ENCODE measurements around the gene LRSAM1. TPM values are rescaled to one million over a fixed set of nuclear protein-coding genes. Genes with fewer than 3 reads are reported as not detected.

The LRSAM1 gene
- total and polyA plus RNA-seq, 7 donors = 8.3 to 17.7 (median 13.3) TPM

DNA sequence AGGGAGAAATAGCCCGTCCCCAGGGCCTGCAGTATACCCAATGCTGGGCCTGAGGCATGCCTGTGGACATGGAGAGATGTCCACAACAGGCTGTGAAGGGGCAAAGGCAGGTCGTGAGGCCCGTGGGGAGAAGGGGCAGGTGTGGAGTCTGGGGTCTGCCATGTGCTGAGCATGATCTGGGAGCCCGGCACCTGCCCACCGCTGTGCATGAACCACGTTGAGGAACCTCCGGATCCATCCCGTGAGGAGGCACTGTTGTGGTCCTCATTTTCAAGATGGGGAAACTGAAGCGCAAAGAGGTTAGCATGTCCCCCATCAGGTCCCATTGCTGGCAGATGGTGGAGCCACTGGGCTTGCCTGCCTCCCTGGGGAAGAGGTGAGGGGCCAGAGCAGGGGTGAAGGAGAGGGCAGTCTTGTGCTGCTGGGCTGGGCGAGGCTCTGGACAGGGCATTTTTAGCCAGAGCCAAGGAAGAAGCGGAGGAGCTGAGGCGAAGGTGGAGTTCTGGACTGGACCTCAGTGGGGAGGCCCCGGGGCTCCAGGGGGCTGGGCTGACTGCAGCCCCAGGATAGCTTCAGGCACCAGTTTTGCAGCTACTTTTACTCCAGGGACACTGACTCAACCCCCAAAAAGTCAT, 46.5 kb downstream of the LRSAM1 start:
- TF ChIP-seq, protein P1, sequence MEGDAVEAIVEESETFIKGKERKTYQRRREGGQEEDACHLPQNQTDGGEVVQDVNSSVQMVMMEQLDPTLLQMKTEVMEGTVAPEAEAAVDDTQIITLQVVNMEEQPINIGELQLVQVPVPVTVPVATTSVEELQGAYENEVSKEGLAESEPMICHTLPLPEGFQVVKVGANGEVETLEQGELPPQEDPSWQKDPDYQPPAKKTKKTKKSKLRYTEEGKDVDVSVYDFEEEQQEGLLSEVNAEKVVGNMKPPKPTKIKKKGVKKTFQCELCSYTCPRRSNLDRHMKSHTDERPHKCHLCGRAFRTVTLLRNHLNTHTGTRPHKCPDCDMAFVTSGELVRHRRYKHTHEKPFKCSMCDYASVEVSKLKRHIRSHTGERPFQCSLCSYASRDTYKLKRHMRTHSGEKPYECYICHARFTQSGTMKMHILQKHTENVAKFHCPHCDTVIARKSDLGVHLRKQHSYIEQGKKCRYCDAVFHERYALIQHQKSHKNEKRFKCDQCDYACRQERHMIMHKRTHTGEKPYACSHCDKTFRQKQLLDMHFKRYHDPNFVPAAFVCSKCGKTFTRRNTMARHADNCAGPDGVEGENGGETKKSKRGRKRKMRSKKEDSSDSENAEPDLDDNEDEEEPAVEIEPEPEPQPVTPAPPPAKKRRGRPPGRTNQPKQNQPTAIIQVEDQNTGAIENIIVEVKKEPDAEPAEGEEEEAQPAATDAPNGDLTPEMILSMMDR (IDR thresholded peaks at IDR 0.05) = no peak
- DNase-seq = no peak
- H3K27me3 ChIP-seq (ENCODE audit: insufficient read depth in 3 of 3, low read length in 2 of 3) = no peaks in the 10 kb centered on the region
- intact Hi-C loops (cut with DNase I) = no loop called here
- peaks cover 0 to 89% of the 10 kb centered on the region in 2 donors for H3K36me3 ChIP-seq (ENCODE audit: insufficient read depth in 1 of 2, low read depth in 1 of 2)
- no peak overlapping the region for H3K4me3 ChIP-seq
- no peak overlapping the region for H3K27ac ChIP-seq
- no peak for ATAC-seq
- H3K9me3 ChIP-seq = no peaks in the 10 kb centered on the region
- H3K4me1 ChIP-seq = no peaks in the 10 kb centered on the region
- 86 to 96% (median 89%) methylated on average over 13 of the region's 13 CpGs for WGBS, 3 donors

- no peak for DNase-seq
- 85 to 92% (median 87%) methylated on average over 5 of the region's 5 CpGs for WGBS, 3 donors
- Histone ChIP-seq H3K9me3 (no peaks in the 10 kb centered on the region), H3K27ac (no peak overlapping the region), H3K36me3 (ENCODE audit: insufficient read depth in 1 of 2, low read depth in 1 of 2) (peaks cover 2 to 89% of the 10 kb centered on the region in 2 donors), H3K4me1 (no peaks in the 10 kb centered on the region), H3K4me3 (no peak overlapping the region), H3K27me3 (ENCODE audit: insufficient read depth in 3 of 3, low read length in 2 of 3) (no peaks in the 10 kb centered on the region)
- TF ChIP-seq, protein P1 (IDR thresholded peaks at IDR 0.05) = no peak
- no peak for ATAC-seq
- intact Hi-C loops (cut with DNase I) = no loop called here
These were observed 47.0 kb downstream of the LRSAM1 start for GRCh38 chr9:127498298-127498697.

DNA sequence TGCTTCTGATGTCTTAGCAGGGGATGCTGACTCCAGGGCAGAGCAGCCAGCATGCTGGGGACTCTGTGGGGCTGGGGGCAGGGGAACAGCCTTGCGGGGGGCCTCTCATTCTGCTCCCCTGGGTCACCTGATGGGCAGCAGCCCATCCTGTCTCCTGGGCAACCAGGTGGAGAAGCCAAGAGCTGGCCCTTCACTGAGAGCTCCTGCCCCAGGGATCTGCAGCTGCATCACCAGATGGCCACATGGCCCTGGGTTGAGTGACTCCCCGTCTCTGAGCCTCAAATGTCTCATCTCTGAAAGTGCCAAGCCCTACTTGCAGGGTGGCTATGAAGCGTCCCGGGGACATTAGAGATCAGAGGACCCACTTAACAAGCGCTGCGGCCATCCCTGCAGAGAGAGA, 49.1 kb downstream of the LRSAM1 start:
- no peak overlapping the region for H3K4me3 ChIP-seq
- ATAC-seq (no peak), DNase-seq (no peak)
- 84 to 89% (median 87%) methylated on average over 6 of the region's 6 CpGs for WGBS, 3 donors
- peaks cover 2 to 78% of the 10 kb centered on the region in 2 donors for H3K36me3 ChIP-seq (ENCODE audit: insufficient read depth in 1 of 2, low read depth in 1 of 2)
- H3K4me1 ChIP-seq = no peaks in the 10 kb centered on the region
- TF ChIP-seq, protein P1 (IDR thresholded peaks at IDR 0.05) = no peak
- H3K9me3 ChIP-seq = no peaks in the 10 kb centered on the region
- no peak overlapping the region for H3K27ac ChIP-seq
- intact Hi-C loops (cut with DNase I) = loop anchor here (5.0 kb wide), 3 partner anchors 232 to 422 kb away; partner anchors contain the start of gene ST6GALNAC4 (in 1 of the 2)
- no peaks in the 10 kb centered on the region for H3K27me3 ChIP-seq (ENCODE audit: insufficient read depth in 3 of 3, low read length in 2 of 3)

DNA sequence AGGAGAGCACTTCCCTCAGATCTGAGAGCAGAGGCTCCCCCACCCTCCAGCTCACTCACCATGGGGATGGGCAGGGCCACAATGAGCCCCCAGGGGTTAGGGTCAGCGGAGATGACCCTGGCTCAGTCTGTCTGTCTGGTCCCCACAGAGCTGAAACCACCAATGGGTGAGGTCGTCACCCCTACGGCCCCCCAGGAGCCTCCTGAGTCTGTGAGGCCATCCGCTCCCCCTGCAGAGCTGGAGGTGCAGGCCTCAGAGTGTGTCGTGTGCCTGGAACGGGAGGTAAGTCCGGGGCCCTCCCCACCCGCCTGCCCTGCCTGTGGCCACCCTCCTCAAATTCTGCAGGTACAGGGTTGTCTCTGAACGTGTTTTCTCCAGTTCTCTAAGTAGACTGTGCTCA, 49.6 kb downstream of the LRSAM1 start:
- Histone ChIP-seq H3K4me1 (no peaks in the 10 kb centered on the region), H3K27me3 (ENCODE audit: insufficient read depth in 3 of 3, low read length in 2 of 3) (no peaks in the 10 kb centered on the region), H3K4me3 (no peak overlapping the region), H3K36me3 (ENCODE audit: insufficient read depth in 1 of 2, low read depth in 1 of 2) (peaks cover 2 to 73% of the 10 kb centered on the region in 2 donors), H3K27ac (no peak overlapping the region), H3K9me3 (no peaks in the 10 kb centered on the region)
- intact Hi-C loops (cut with DNase I) = loop anchor here (5.0 kb wide), 3 partner anchors 231 to 421 kb away; partner anchors contain the start of gene ST6GALNAC4 (in 1 of the 2)
- TF ChIP-seq, protein P1 (IDR thresholded peaks at IDR 0.05) = no peak
- ATAC-seq = no peak
- DNase-seq = no peak
- WGBS, 3 donors = 80 to 90% (median 81%) methylated on average over 8 to 9 of the region's 9 CpGs

All from psoas muscle (tissue), 8 donors.